Fibroblast of skin of left quadriceps (primary cell): ENCODE measurements around the gene TYROBP.
A peak's percentile ranks its signal among the peaks of the same experiment; 100 is the strongest.
"Not testable (repeated sequence)": the region's sequence is repeated elsewhere in the genome, so short reads cannot be mapped to it uniquely, and the experiment has no call there.

Source experiments
- DNase-seq, 2 experiments: peaks; one replicate each; pipeline ENCODE4 v3.0.0-alpha.2; 2013; ENCODE audit warnings: low read depth in 2 of 2

Gene TYROBP

DNA sequence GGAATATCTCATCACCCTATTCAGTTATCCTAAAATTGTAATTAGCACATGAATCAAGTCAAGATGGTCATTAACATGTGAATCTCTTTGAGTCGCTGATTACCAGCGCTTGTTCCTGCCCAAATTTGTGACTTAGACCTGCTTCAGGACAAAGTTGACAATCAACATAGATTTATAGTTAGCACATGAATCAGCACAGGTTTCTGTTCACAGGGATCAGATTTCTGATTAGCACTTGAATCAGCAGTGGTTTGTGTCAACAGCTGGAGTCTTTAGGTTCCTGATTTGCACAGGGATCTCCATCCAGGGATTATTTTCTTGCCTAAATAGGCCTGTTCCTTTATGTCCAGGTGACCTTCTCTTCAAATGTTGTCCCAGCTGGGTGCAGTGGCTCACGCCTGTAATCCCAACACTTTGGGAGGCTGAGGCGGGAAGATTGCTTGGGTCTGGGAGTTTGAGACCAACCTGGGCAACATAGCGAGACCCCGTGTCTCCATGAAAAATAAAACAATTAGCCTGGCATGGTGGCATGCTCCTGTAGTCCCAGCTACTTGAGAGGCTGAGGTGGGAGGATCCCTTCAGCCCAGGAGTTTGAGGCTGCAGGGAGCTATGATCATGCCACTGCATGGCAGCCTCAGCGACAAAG, 24.3 kb upstream of the TYROBP start:
- no peak for DNase-seq

DNA sequence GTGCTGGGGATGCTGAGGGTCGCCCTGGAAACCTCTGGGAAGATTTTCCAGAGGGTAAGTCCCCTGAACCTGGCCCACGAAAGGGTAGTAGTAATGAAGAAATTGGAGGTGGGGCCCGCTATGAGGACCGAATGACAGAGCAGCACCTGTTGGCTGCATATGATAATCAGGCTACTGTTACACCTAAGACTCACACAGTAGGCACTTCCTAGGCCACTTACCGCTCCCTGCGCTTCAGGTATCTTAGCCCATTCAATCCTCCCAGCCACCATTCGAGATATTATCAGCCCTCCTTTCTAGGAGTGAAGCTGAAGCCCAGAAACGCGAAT, 23.7 kb upstream of the TYROBP start:
- no peak for DNase-seq

DNA sequence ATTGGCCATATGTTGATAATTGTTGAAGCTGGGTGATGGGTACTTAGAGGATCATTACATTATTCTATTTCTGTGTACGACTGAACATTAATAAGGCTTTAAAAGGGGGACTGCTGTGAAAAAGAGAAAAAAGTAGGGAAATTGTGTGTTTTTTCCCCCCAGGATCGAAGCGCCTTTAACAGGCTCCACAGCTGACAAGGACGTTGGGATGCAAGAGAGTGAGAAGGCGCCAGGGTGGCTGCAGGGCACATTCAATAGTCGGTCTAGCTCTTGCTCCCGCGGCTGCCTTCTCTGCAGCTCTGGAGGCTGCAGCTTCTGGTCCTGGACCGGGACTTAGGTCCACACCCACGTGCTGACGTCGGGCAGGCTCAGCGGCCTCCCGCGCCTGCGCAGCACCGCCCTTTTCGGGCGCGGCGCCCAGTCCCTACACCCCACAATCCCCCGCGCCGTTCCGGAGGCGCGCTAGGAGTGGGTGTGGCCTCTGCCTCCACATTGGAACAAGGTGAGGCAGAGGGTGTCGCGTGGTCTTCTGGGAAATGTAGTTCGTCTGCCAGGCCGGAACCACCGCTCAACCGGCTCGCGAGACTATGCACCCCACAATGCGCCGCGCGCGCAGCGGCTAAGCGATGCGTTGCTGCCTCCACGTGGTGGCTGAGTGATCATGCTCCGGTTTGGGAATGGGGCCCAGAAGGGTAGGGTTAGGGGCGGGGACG, 23.2 kb upstream of the TYROBP start:
- DNase-seq, result peak; percentile 99

DNA sequence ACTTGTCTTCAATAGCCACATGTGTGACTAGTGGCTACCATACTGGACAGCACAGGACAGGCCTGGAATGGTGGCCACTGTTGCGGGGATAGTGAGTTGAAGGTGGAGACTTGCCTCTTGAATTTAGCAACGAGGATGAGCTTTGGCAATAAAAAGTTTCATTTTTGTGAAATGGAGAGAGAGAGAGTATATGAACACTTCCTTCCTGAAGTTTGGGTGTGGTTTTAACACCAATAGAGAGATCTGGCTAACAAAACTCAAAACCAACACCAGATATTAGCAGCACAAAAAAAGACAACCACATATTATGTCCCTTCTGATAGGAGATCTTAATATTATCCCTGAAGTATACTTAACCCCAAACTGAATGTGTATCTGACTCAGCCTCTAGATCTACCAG, 21.8 kb upstream of the TYROBP start:
- no peak for DNase-seq

DNA sequence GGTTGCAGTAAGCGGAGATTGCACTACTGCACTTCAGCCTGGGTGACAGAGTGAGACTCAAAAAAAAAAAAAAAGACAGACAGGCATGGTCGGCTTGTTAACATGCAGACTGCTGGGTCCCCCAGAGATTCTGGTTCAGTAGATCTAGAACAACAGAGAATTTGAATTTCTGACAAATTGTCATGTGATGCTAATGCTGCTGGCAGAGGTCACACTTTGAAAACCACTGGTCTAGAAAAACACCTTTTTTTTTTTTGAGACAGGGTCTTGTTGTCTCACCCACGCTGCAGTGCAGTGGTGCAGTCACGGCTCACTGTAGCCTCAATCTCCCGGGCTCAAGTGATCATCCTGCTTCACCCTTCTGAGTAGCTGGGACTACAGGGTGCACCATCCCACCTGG, 20.4 kb upstream of the TYROBP start:
- DNase-seq, result no peak

GRCh38 chr19:35925501-35925900, 17.4 kb upstream of the TYROBP start:
- DNase-seq, result no peak

- DNase-seq, result no peak
Observed at GRCh38 chr19:35921012-35921411, 12.9 kb upstream of the TYROBP start.

GRCh38 chr19:35919306-35919705, 11.2 kb upstream of the TYROBP start:
- no peak for DNase-seq

- no peak for DNase-seq
Observed at GRCh38 chr19:35915443-35915842, 7.3 kb upstream of the TYROBP start.

DNA sequence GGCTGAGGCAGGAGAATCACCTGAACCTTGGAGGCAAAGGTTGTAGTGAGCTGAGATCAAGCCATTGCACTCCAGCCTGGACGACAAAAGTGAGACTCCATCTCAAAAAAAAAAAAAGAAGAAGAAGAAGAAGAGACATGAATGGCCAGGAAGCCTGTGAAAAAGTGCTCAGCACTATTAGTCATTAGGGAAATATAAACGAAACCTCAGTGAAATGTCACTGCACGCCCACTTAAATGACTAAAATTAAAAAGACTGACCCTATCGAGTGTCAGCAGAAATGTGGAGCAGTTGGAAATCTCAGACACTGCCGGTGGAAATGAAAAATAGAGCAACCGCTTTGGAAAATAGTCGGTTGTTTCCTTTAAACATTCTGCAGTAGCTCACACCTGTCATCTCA, 5.5 kb upstream of the TYROBP start:
- no peak for DNase-seq

- no peak for DNase-seq
Observed at GRCh38 chr19:35911790-35912189, 3.7 kb upstream of the TYROBP start.

DNA sequence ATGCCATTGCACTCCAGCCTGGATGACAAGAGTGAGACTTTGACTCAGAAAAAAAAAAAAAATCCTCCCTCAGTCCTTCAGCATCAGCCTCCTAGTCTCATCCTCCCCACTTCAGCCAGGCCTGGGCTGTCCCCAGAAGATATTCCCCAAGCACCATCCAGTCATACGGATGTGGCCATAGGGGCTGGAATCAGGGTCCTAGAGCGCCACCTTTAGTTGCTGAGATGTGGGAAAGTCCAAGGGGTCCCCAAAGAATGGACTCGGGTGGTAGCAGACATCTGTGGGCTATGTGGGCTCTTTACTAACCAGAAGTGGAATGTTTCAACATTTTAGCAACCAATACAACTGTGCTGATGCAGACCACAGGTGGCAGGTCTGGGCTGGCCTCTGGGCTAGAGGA, 3.1 kb upstream of the TYROBP start:
- DNase-seq, result no peak

GRCh38 chr19:35910355-35910754, 2.3 kb upstream of the TYROBP start:
- DNase-seq, result not testable (repeated sequence)

- DNase-seq, result no peak
Observed at GRCh38 chr19:35909684-35910035, 1.6 kb upstream of the TYROBP start.

DNA sequence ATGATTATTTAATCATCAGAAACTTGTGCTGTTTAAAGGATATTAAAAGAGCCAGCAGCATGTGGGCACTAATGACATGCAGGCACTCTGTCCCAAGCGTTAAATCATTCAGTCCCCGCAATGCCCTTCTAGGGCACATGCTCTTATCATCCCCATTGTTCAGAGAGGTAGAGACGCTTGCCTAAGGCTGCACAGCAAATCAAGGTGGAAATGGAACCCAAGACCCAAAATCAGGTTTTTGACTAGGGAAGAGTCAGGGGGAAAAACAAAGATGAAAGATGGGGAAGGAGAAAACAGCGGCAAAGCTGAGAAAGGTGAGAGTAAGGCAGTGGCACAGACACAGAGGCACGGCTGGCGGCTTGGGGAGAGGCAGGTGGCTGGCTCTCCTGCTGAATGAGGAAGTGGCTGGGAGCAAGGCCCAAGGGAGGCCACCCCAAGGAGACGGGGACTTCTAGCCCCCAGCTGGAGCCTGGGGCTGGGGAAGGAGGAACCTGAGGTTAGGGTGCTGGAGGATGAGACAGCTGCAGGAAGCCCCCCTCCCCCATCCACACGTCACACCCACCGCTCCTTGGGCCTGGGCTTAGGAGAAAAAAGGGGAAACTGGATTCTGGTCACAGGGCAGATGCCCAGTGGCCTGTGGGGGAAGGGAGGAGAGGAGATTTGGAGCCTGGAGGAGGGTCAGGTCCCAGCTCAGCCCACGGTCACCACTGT, 1.0 kb upstream of the TYROBP start:
- DNase-seq, result no peak

- DNase-seq, result no peak
Observed at GRCh38 chr19:35907377-35907745, 734 bp downstream of the TYROBP start.

GRCh38 chr19:35905178-35905727, 2.8 kb downstream of the TYROBP start:
- no peak for DNase-seq

DNA sequence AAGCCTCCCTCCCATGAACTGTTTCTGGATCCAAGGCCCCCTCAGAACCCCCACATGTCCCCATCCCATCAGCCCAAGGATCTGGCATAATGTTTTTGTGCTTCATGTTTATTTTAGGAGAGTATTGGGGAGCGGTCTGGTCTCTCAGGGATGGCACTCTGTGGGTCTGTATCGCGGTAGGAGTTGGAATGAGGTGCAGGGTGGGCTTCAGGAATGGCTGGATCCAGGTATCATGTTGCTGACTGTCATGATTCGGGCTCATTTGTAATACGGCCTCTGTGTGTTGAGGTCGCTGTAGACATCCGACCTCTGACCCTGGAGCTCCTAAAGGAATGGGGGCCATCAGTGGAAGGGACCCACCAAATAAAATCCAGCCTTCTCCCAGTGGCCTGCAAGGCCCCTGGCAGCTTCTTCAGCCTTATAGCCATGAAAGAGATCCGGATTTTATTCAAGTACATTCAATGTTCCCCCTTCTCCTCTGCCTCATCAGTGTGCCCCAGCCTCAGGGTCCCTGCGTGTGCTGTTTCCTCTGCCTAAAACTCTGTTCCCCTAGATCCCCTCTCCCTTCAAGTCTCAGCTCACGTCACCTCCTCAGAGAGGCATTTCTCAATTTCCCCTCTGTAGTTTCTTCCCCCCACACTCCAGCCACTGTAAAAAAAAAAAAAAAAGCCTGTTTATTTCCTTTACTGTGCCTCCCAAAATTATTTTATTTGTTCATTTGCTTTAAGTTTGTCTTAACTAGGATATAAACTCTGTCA, 3.6 kb downstream of the TYROBP start:
- DNase-seq, result no peak

GRCh38 chr19:35903550-35904179, 4.4 kb downstream of the TYROBP start:
- DNase-seq, result peak; percentile 30 to 43

GRCh38 chr19:35902870-35903475, 5.1 kb downstream of the TYROBP start:
- no peak for DNase-seq
